ENCODE data around the gene ACKR1.
A peak's percentile ranks its signal among the peaks of the same experiment; 100 is the strongest.

The ACKR1 gene

DNA sequence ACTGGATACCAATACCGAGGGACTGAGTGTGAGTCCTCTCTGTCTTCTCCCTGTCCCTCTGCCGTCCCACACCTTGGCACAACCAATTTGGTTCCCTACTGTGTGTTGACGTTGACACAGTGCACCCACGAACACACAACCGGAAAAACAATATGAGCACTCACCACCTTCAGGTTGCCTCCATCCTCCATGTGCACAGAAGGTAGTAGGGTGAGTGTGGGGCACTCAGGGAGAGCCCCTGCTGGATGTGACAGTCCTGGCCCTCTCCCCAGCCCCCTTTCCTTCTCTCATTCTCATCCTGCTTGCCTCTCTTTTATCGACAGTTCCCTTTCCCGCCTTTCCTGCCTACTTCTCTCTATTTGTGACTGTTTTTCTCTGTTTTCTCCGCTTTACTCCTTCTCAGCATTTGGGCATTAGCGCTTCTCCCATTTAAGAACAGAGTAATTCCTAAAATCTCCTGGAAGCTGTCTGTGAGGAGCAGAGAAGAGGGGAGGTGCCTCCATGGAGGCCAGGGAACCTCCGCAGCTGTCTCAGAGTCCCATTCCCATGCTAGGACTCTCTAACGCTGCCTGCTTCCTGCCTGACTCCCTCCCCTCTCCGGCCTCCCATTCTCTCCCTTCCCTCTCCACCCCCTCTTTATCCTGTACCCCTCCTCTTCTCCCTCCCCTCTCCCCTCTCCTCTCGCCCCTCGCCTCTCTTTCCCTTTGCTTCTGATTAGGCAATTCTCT, 16.9 kb upstream of the ACKR1 start:
- no peak overlapping the region for H3K27ac ChIP-seq
- TF ChIP-seq CTCF (conservative IDR thresholded peaks at IDR 0.05) (no peak), ZFX (IDR thresholded peaks at IDR 0.05) (no peak)

DNA sequence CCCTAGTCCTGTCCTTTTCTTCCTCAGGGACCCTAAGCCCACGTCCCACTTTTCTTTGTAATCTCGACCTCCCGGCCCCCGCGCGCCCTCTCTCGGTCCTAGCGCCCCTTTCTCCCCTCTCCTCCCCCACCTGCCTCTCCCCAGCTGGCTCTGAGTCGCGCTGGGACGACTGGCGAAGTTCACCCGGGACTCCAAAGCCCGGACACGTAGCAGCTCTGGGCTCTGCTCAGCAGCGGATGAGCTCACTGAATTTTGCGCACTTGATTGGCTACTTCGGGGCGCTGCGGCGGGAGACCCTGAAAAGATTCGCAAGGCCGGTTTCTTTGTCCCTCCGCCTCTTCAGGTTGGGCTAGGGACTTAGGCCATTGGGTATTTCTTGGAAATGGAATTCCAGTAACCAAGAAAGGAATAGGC, 16.3 kb upstream of the ACKR1 start:
- no peak overlapping the region for H3K27ac ChIP-seq

DNA sequence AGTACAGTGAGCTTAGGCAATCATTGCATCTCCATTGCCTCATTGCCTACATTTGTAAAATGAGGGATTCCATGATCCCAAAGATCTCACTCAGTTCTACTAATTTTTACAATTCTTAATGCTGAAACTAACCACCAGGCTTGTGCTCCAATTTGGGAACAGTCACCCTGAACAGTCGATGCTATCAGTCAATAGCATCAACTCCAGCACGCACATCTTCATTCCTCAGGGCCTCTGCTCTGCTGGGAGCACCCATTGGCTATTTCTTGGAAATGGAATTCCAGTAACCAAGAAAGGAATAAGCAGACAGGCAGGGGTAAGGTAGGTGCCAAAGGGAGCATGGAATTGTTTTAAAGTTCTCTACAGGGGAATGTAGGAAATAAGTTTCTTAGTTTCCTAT, 14.2 kb upstream of the ACKR1 start:
- TF ChIP-seq CTCF (conservative IDR thresholded peaks at IDR 0.05) = no peak
- no peak for TF ChIP-seq ZFX (IDR thresholded peaks at IDR 0.05)
- no peak overlapping the region for H3K27ac ChIP-seq

More for the DNA sequence above, 16.3 kb upstream of the ACKR1 start:
- TF ChIP-seq ZFX (IDR thresholded peaks at IDR 0.05) (no peak), CTCF (conservative IDR thresholded peaks at IDR 0.05) (no peak)

DNA sequence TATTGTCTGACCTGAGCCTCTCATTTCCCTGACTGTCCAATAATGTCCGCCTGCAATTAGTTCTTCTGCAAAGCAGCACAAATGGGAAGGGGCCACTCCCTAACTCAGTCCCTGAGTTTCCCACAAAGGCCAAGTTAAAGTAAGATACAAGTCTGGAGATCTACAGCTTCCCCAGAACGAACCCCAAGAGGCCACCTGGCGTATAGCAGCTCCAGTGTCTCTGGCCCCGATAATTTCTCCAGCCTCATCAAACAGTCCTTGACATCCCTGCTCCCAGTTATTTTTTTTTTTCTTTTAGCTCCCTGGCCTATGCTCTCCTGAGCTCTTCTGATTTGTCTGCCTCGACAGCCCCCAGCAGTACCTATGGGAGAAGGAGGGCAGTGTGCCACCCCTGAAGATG, 8.1 kb upstream of the ACKR1 start:
- no peak overlapping the region for H3K27ac ChIP-seq
- TF ChIP-seq ZFX (IDR thresholded peaks at IDR 0.05) (no peak), CTCF (conservative IDR thresholded peaks at IDR 0.05) (peak; percentile 33)

GRCh38 chr1:159197561-159198557, 6.8 kb upstream of the ACKR1 start:
- TF ChIP-seq CTCF (conservative IDR thresholded peaks at IDR 0.05) (peak; percentile 88), ZFX (IDR thresholded peaks at IDR 0.05) (no peak)
- no peak overlapping the region for H3K27ac ChIP-seq

- no peak overlapping the region for H3K27ac ChIP-seq
- no peak for TF ChIP-seq CTCF (conservative IDR thresholded peaks at IDR 0.05)
- no peak for TF ChIP-seq ZFX (IDR thresholded peaks at IDR 0.05)
Observed at GRCh38 chr1:159199901-159200300, 4.8 kb upstream of the ACKR1 start.

DNA sequence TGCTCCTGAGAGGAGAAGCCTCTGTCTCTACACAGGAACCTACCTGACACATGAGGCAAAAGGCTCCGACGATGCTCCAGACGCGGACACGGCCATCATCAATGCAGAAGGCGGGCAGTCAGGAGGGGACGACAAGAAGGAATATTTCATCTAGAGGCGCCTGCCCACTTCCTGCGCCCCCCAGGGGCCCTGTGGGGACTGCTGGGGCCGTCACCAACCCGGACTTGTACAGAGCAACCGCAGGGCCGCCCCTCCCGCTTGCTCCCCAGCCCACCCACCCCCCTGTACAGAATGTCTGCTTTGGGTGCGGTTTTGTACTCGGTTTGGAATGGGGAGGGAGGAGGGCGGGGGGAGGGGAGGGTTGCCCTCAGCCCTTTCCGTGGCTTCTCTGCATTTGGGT, 3.9 kb upstream of the ACKR1 start:
- TF ChIP-seq CTCF (conservative IDR thresholded peaks at IDR 0.05) = no peak
- no peak for TF ChIP-seq ZFX (IDR thresholded peaks at IDR 0.05)
- no peak overlapping the region for H3K27ac ChIP-seq
